HepG2 (cell line): ENCODE measurements around the gene TRERF1. TPM values are rescaled to one million over a fixed set of nuclear protein-coding genes. Genes with fewer than 3 reads are reported as not detected.

ENCODE experiments used
- ATAC-seq: fragments of 200-7000 bp; cut with Tn5 transposase; 3 replicates; pipeline ENCODE4 v1.9.1; 2020; ENCODE audit warnings: mild to moderate bottlenecking, moderate library complexity
- BruUV-seq: library from RNA; stranded (reverse); fragments of 400-500 nt; replicated peaks from 2 replicates; lab custom pipeline; 2021; lab: Mats Ljungman, UMichigan
- CTCF ChIA-PET: fragments of 300-600 bp; formaldehyde crosslinking; extraction: SDS; loops from one replicate; lab custom pipeline; 2021; ENCODE audit warnings: low total read pairs, inconsistent platforms, low intra/inter-chr PET ratio; lab: Yijun Ruan, JAX
- POLR2A ChIA-PET: fragments of 350-600 bp; sonication (Branson Sonifier 250); formaldehyde crosslinking; loops from one replicate; lab custom pipeline; 2020; ENCODE audit warnings: antibody characterized with exemption, inconsistent platforms; lab: Yijun Ruan, JAX
- DNase-seq: peaks from one replicate; pipeline ENCODE4 v3.0.0-alpha.2; 2015; ENCODE audit warnings: low spot score
- FAIRE-seq: peaks from 3 replicates; lab custom pipeline; 2011; peaks lifted over from hg19 to GRCh38; lab: Jason Lieb, UNC
- H2AFZ ChIP-seq: one replicate; pipeline ENCODE4 v1.6.1; 2011; ENCODE audit warnings: low read length, inconsistent platforms
- H3K27ac ChIP-seq: fragments of 300-600 bp; 3 replicates; pipeline ENCODE4 v1.8.0; 2011; ENCODE audit warnings: mixed run types, mild to moderate bottlenecking, mixed read lengths, low read length, inconsistent platforms; ENCODE audit not compliant: insufficient read depth; ENCODE audit errors: extremely low read length
- H3K27me3 ChIP-seq, 2 experiments: fragments of 200-600 bp in 1 of 2; 2 replicates in 1 of 2; 3 replicates in 1 of 2; pipeline versions ENCODE4 v1.6.0 to v1.8.0; 2011; ENCODE audit warnings: low read length in 2 of 2, mild to moderate bottlenecking in 2 of 2, moderate library complexity in 2 of 2, inconsistent platforms in 1 of 2; ENCODE audit not compliant: insufficient read depth in 2 of 2, control insufficient read depth in 1 of 2
- H3K36me3 ChIP-seq, 2 experiments: fragments of 200-600 bp in 1 of 2; replicated peaks in 1 of 2; 2 replicates in 1 of 2; 3 replicates in 1 of 2; pipeline versions ENCODE4 v1.5.1 to v1.8.0; 2011; ENCODE audit warnings: low read length in 2 of 2, inconsistent platforms in 1 of 2; ENCODE audit not compliant: insufficient read depth in 2 of 2, control insufficient read depth in 1 of 2
- H3K4me1 ChIP-seq: 2 replicates; pipeline ENCODE4 v1.5.1; 2012; ENCODE audit warnings: low read length, inconsistent platforms; ENCODE audit not compliant: insufficient read depth
- H3K4me2 ChIP-seq: 2 replicates; pipeline ENCODE4 v1.6.0; 2011; ENCODE audit warnings: low read depth, low read length, inconsistent platforms
- H3K4me3 ChIP-seq, 3 experiments: fragments of 200-600 bp in 1 of 3; sonication (generic), shearing (Covaris generic) in 1 of 3; replicated peaks in 1 of 3; 2 replicates each; pipeline ENCODE4 v1.5.1; 2011 to 2016; ENCODE audit warnings: low read length in 3 of 3, inconsistent platforms in 2 of 3, low read depth in 2 of 3, mild to moderate bottlenecking in 2 of 3, control low read depth in 1 of 3, mixed read lengths in 1 of 3; ENCODE audit not compliant: insufficient read depth in 1 of 3
- H3K79me2 ChIP-seq: one replicate; pipeline ENCODE4 v1.6.1; 2011; ENCODE audit warnings: low read length, inconsistent platforms; ENCODE audit not compliant: insufficient read depth
- H3K9ac ChIP-seq: 2 replicates; pipeline ENCODE4 v1.6.0; 2011; ENCODE audit warnings: mild to moderate bottlenecking, low read depth, low read length, inconsistent platforms; ENCODE audit not compliant: insufficient read depth
- H3K9me3 ChIP-seq: 2 replicates; pipeline ENCODE4 v1.5.1; 2012; ENCODE audit warnings: mild to moderate bottlenecking, low read length
- H4K20me1 ChIP-seq: 2 replicates; pipeline ENCODE4 v1.6.0; 2011; ENCODE audit warnings: inconsistent platforms, mild to moderate bottlenecking, low read length, moderate library complexity; ENCODE audit not compliant: insufficient read depth
- MAFF ChIP-seq: IDR thresholded peaks from 2 replicates; pipeline ENCODE4 v1.6.1; 2011; ENCODE audit warnings: low read depth, low read length, improper control_type of control experiment
- MAFK ChIP-seq, 2 experiments: IDR thresholded peaks in 1 of 2; conservative IDR thresholded peaks in 1 of 2; 2 replicates each; pipeline ENCODE4 v1.6.1; 2011; ENCODE audit warnings: improper control_type of control experiment in 2 of 2, low read length in 2 of 2
- NCOA1 ChIP-seq: sonication (generic); formaldehyde crosslinking; IDR thresholded peaks from 2 replicates; pipeline ENCODE4 v1.9.0; 2021; ENCODE audit warnings: missing genetic modification reagents
- TOPORS ChIP-seq: sonication (generic); formaldehyde crosslinking; IDR thresholded peaks from 2 replicates; pipeline ENCODE4 v1.8.0; 2023; ENCODE audit warnings: mild to moderate bottlenecking, missing genetic modification reagents
- ZNF143 ChIP-seq: sonication (generic); formaldehyde crosslinking; IDR thresholded peaks from 2 replicates; pipeline ENCODE4 v1.4.0; 2020; ENCODE audit warnings: missing genetic modification reagents
- ZNF44 ChIP-seq: sonication (generic); formaldehyde crosslinking; IDR thresholded peaks from 2 replicates; pipeline ENCODE4 v1.5.1; 2020; ENCODE audit warnings: mild to moderate bottlenecking, missing genetic modification reagents
- WGBS: methylation state at CpG from one replicate; pipeline ENCODE4 v1.1.6; 2017; ENCODE audit warnings: low lambda C conversion rate; 5-methylcytosine and 5-hydroxymethylcytosine counted together
- in situ Hi-C: cut with HindIII; loops from 2 replicates; pipeline ENCODE4 v1.10.0; 2017; ENCODE audit warnings: low pct_unique_long_range_greater_than_20kb; ENCODE audit not compliant: extremely low pct_ligation_motif_present
- intact Hi-C: fragments of 100-400 bp; cut with micrococcal nuclease; formaldehyde crosslinking; loops from one replicate; pipeline ENCODE4 v1.10.0; 2022; ENCODE audit not compliant: unreplicated experiment
- polyA plus RNA-seq, 8 experiments: library from polyadenylated mRNA; depleted of rRNA in 3 of 8; stranded (reverse) in 7 of 8; unstranded in 1 of 8; fragments of >200 nt; fragmentation: Illumina TruSeq in 4 of 8; extraction: Trizol in 4 of 8; gene quantifications; 2 replicates each; pipeline versions ENCODE4 v1.2.1 to v1.2.3, GENCODE V29; 2011 to 2016; ENCODE audit warnings: low read depth in 4 of 8, missing spikeins in 1 of 8, mixed read lengths in 1 of 8; ENCODE audit not compliant: insufficient read depth in 1 of 8
- total RNA-seq, 5 experiments: library from RNA; depleted of rRNA; stranded (reverse); fragments of >200 nt; fragmentation: Illumina TruSeq; extraction: Trizol; gene quantifications; 2 replicates each; pipeline ENCODE4 v1.2.3, GENCODE V29; 2016; ENCODE audit warnings: low read depth in 1 of 5
- TF ChIP-seq, protein P1 (sequence below): sonication (generic); formaldehyde crosslinking; IDR thresholded peaks from 2 replicates; pipeline ENCODE4 v1.4.0; 2020; ENCODE audit warnings: mild to moderate bottlenecking, low read depth, missing genetic modification reagents
- TF ChIP-seq, protein P2 (sequence below), 2 experiments: sonication (generic) in 1 of 2; formaldehyde crosslinking in 1 of 2; IDR thresholded peaks; 2 replicates each; pipeline versions ENCODE4 v1.4.0 to v1.6.1; 2016 to 2020; ENCODE audit warnings: borderline replicate concordance in 1 of 2, low read depth in 1 of 2, mild to moderate bottlenecking in 1 of 2, missing genetic modification reagents in 1 of 2
- TF ChIP-seq, protein P3 (sequence below): sonication (generic); formaldehyde crosslinking; IDR thresholded peaks from 2 replicates; pipeline ENCODE4 v1.8.1; 2022; ENCODE audit warnings: mild to moderate bottlenecking, missing genetic modification reagents

Gene TRERF1
- total and polyA plus RNA-seq, 2 of the 13 experiments (the other 11 are each of a cell fraction or from before 2014, with no cell fraction given) = 0.02 TPM; not detected in 1

DNA sequence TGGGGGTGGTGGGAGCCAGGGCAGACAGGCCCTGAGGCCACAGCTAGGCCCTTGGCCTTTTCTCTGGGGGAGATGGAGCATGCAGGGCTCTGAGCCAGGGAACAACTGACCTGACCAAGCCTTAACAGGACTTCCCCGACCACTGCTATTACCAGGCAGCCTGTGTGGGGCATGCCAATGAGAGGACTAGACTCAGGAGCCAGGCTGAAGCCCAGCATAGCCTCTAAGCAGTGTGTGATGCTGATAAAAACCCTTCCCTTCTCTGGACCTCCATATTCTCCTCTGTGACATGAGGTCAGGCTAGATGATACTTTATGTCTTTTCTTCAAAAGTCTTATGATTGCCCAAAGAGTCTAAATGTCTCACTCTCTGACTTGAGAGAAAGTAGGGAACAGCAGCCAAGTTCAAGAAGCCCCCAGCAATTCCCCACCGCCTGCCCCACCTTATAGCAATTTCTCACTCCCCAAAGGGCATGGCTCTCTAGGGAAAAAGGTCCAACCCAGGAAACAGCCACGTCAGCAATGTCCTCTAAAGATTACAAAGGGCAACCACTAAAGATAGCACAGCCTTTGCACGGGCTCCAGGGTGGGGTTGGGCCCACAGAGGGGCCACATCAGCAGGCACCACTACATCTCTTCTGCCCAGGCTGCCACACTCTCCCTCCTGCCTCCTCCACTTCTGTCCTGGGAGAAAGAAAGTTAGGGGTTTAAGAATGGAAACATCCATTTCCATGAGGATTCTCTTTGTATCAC, 71.3 kb downstream of the TRERF1 start:
- Histone ChIP-seq H3K4me3 (no peak overlapping the region), H4K20me1 (no peaks in the 10 kb centered on the region), H3K79me2 (no peaks in the 10 kb centered on the region), H2AFZ (no peak overlapping the region), H3K9ac (no peak overlapping the region), H3K9me3 (no peaks in the 10 kb centered on the region), H3K4me1 (no peaks in the 10 kb centered on the region), H3K27me3 (peaks cover 2 to 24% of the 10 kb centered on the region in 2 experiments; a peak in 4 of 5 replicates), H3K27ac (no peak overlapping the region), H3K4me2 (no peak overlapping the region), H3K36me3 (no peaks in the 10 kb centered on the region)
- 5% methylated on average over 4 of the region's 4 CpGs for WGBS
- CTCF ChIA-PET = no interaction called here
- in situ Hi-C loops (no loop called here), intact Hi-C loops (no loop called here)
- POLR2A ChIA-PET = no interaction called here
- BruUV-seq = no TSS peak
- TF ChIP-seq MAFF (peak; percentile 79), MAFK (conservative IDR thresholded peaks at IDR 0.05 in 1 of 2, IDR thresholded peaks at IDR 0.05 in 1 of 2; ENCODE audit: low read length in 2 of 2) (peak; percentile 65 to 90), ZNF143 (CRISPR knock-in tag) (no peak)
- TF ChIP-seq, protein P1, sequence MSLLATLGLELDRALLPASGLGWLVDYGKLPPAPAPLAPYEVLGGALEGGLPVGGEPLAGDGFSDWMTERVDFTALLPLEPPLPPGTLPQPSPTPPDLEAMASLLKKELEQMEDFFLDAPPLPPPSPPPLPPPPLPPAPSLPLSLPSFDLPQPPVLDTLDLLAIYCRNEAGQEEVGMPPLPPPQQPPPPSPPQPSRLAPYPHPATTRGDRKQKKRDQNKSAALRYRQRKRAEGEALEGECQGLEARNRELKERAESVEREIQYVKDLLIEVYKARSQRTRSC (CRISPR knock-in tag) = no peak
- DNase-seq (no peak), FAIRE-seq (no peak), ATAC-seq (no peak)

DNA sequence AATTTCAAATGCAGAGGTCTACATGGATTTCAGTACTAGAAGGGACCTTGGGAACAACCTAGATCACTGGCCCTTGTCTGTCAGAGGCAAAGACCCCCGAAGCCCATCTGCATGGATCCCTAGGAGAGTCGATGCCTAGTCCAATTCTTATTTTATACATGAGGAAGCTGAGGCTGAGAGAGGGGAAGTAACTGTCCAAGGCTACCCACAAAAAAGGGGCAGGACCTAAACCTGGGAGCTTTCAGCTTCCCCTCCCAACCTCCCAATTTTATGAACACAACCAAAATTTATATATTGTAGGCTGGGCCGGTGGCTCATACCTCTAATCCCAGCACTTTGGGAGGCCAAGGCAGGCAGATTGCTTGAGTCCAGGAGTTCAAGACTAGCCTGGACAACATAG, 73.2 kb downstream of the TRERF1 start:
- FAIRE-seq = no peak
- 34% methylated on average over 3 of the region's 3 CpGs for WGBS

More for the DNA sequence above, 73.2 kb downstream of the TRERF1 start:
- Histone ChIP-seq H3K79me2 (no peaks in the 10 kb centered on the region), H3K36me3 (no peaks in the 10 kb centered on the region), H3K4me2 (no peak overlapping the region), H3K4me1 (no peaks in the 10 kb centered on the region), H3K4me3 (no peak overlapping the region), H3K9me3 (no peaks in the 10 kb centered on the region), H4K20me1 (no peaks in the 10 kb centered on the region), H2AFZ (no peak overlapping the region), H3K27me3 (peaks cover 2 to 32% of the 10 kb centered on the region in 2 experiments; a peak in 4 of 5 replicates), H3K9ac (no peak overlapping the region), H3K27ac (no peak overlapping the region)
- DNase-seq (no peak), ATAC-seq (no peak)
- in situ Hi-C loops (no loop called here), intact Hi-C loops (no loop called here)
- no peak for TF ChIP-seq NCOA1
- no peak for TF ChIP-seq TOPORS
- TF ChIP-seq ZNF44 = no peak
- TF ChIP-seq, protein P2, sequence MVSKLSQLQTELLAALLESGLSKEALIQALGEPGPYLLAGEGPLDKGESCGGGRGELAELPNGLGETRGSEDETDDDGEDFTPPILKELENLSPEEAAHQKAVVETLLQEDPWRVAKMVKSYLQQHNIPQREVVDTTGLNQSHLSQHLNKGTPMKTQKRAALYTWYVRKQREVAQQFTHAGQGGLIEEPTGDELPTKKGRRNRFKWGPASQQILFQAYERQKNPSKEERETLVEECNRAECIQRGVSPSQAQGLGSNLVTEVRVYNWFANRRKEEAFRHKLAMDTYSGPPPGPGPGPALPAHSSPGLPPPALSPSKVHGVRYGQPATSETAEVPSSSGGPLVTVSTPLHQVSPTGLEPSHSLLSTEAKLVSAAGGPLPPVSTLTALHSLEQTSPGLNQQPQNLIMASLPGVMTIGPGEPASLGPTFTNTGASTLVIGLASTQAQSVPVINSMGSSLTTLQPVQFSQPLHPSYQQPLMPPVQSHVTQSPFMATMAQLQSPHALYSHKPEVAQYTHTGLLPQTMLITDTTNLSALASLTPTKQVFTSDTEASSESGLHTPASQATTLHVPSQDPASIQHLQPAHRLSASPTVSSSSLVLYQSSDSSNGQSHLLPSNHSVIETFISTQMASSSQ (IDR thresholded peaks at IDR 0.05; ENCODE audit: low read depth) = no peak
- TF ChIP-seq, protein P2 (CRISPR knock-in tag; IDR thresholded peaks at IDR 0.05; ENCODE audit: borderline replicate concordance) = no peak
- TF ChIP-seq, protein P3, sequence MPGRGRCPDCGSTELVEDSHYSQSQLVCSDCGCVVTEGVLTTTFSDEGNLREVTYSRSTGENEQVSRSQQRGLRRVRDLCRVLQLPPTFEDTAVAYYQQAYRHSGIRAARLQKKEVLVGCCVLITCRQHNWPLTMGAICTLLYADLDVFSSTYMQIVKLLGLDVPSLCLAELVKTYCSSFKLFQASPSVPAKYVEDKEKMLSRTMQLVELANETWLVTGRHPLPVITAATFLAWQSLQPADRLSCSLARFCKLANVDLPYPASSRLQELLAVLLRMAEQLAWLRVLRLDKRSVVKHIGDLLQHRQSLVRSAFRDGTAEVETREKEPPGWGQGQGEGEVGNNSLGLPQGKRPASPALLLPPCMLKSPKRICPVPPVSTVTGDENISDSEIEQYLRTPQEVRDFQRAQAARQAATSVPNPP = no peak
- no TSS peak for BruUV-seq
- POLR2A ChIA-PET = no interaction called here
- CTCF ChIA-PET = no interaction called here
